GM10248 (cell line): Measurements from ENCODE around the gene ASB6.

ENCODE experiments used
- CTCF ChIA-PET: fragments of 300-600 bp; sonication (Branson Sonifier 250); formaldehyde crosslinking; extraction: SDS; loops from one replicate; lab custom pipeline; 2021; ENCODE audit warnings: antibody characterized with exemption; lab: Yijun Ruan, JAX
- POLR2A ChIA-PET: fragments of 350-650 bp; sonication (Branson Sonifier 250); formaldehyde crosslinking; extraction: SDS; loops from one replicate; lab custom pipeline; 2020; ENCODE audit warnings: antibody characterized with exemption; lab: Yijun Ruan, JAX
- DNase-seq: peaks from one replicate; pipeline ENCODE4 v3.0.0; 2012; ENCODE audit errors: extremely low spot score
- TF ChIP-seq, protein P1 (sequence below): IDR thresholded peaks from 2 replicates; pipeline ENCODE4 v1.5.1; 2012; ENCODE audit warnings: mild to moderate bottlenecking, low read depth; ENCODE audit errors: extremely low read depth, missing control alignments, control extremely low read depth

The ASB6 gene

DNA sequence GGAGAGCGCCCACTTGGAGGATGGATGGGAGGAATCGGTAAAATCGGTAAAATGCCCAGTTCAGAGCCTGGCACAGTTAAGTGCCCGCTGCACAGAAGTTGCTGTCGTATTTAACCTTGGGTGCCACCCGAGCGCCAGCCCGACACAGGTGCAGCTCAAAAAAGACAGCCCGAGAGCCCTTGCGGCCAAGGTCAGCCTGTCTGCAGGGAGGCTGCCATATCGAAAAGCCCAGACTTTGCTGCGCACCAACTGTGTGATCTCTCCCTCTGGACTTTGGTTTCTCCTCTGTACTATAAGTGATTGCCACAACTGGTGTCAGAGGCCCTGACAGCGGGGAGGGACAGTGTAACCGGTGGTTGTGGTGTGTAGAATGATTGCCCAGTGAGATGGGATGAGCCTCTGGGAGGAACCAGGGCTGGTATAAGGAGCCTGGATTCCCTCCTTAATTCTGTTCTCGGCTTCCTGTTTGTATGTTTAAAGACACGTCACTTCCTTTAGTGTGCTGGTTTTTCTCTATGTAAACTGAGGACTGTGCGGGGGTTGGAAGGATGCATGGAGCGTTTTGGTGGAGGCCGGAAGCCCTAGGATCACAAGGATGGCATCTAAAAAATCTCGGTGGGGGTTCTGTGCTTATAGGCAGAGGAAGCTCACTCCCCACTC lies 15.2 kb downstream of the ASB6 start:
- no peak for DNase-seq
- ChIA-PET POLR2A (interaction anchor here (1.1 to 2.0 kb wide), 3 partner anchors 11 to 487 kb away, joined by 4 to 5 read pairs (median 5); partner anchors contain the start of gene IER5L), CTCF (interaction anchor here (1.2 to 10.3 kb wide), 7 partner anchors 13 to 491 kb away, joined by 3 to 308 read pairs (median 42); partner anchors contain the start of gene ASB6)
- TF ChIP-seq, protein P1, sequence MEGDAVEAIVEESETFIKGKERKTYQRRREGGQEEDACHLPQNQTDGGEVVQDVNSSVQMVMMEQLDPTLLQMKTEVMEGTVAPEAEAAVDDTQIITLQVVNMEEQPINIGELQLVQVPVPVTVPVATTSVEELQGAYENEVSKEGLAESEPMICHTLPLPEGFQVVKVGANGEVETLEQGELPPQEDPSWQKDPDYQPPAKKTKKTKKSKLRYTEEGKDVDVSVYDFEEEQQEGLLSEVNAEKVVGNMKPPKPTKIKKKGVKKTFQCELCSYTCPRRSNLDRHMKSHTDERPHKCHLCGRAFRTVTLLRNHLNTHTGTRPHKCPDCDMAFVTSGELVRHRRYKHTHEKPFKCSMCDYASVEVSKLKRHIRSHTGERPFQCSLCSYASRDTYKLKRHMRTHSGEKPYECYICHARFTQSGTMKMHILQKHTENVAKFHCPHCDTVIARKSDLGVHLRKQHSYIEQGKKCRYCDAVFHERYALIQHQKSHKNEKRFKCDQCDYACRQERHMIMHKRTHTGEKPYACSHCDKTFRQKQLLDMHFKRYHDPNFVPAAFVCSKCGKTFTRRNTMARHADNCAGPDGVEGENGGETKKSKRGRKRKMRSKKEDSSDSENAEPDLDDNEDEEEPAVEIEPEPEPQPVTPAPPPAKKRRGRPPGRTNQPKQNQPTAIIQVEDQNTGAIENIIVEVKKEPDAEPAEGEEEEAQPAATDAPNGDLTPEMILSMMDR: no peak

DNA sequence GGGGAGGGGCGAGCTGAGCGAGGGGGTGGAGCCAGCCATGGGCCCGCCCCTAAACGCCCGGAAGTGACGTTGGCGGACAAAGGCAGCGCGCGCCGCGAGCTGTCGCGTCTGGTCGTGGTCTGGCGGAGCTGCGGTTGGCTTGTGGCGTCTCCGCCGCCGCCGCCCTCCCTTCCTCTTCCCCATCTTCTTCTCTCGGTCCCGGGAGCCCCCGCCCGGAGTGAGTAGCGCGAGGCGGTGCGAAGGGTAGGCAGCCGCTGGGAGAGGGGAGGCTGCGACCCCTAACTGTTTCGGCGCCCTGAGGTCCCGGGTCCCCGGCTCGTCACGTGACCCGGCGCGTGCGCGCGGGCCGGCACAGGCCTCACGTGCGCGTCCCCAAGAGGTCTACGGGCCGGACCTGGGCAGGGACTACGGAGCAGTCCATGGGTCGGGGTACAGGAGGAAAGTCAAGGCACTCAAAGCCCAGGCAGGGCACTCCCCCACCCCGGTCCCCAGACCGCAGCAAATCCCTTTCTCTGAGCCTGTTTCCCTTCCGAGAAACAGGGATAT lies 15.8 kb downstream of the ASB6 start, which contains the start of gene NTMT1:
NTMT1 (plus strand) TSS at position 85 of the 546 bp plus-strand sequence. CDS start 6,541 bp downstream, outside the sequence.
- POLR2A ChIA-PET: interaction anchor here (0.6 to 2.0 kb wide), 5 partner anchors 11 to 486 kb away, joined by 3 to 5 read pairs (median 4); partner anchors contain the start of gene IER5L
- DNase-seq: peak; percentile 94
- TF ChIP-seq, protein P1: no peak
- CTCF ChIA-PET: interaction anchor here (0.7 to 10.3 kb wide), 8 partner anchors 13 to 502 kb away, joined by 3 to 308 read pairs (median 33); partner anchors contain the start of gene ASB6

DNA sequence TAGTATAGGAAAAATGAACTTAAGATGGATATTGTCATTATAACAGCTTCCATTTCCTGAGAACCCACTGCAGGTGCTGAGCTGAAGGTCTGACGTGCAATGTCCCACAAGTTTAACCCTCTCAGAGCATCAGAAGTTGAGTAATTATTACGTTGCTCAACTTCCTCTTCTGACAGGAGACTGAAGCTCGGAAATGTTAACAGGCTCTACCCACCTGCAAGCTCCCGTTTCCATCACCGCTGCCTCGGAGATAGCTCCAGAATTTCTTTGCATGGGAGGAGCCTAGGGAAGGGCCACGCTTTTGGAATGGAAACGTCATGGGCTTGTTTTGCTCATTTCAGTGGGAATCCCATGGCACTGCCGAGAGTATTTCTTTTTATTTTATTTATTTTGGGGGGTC lies 17.0 kb downstream of the ASB6 start:
- ChIA-PET POLR2A (interaction anchor here (1.5 to 2.0 kb wide), 2 partner anchors 13 to 14 kb away, joined by 3 to 5 read pairs; no protein-coding TSS in a partner anchor), CTCF (interaction anchor here (0.9 to 10.3 kb wide), 33 partner anchors 9 to 596 kb away, joined by 3 to 308 read pairs (median 6); partner anchors contain the start of genes ASB6 and IER5L)
- TF ChIP-seq, protein P1: peak; percentile 8
- peak; percentile 53 for DNase-seq

DNA sequence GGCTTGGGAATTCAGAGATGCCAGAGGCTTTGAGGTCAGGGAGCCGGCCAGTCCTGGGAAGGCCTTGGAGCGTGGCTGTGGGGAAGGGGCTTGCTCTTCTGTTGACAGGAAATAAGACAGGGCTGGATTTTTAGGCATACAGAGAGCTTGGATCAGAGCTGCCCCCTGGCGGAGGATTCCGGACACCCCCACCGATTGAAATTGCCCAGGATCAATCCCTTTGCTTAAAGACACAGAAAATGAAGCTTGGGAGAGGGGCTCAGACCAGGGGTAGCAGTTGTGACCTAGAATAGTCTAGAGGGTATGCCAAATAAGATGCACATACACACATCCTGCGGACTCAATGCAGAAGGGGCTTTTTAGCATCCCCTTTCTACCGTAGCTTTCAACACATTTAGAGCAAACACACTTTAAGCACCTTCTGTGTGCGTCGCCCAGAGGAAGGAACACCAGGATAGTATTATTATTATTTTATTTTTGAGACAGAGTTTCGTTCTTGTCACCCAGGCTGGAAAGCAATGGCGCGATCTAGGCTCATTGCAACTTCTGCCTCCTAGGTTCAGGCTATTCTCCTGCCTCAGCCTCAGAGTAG lies 17.7 kb downstream of the ASB6 start:
- POLR2A ChIA-PET: interaction anchor here (1.5 to 2.0 kb wide), 2 partner anchors 13 to 15 kb away, joined by 3 to 5 read pairs; no protein-coding TSS in a partner anchor
- peak; percentile 73 for DNase-seq
- TF ChIP-seq, protein P1: peak; percentile 79
- CTCF ChIA-PET: interaction anchor here (0.8 to 10.3 kb wide), 38 partner anchors 10 to 595 kb away, joined by 3 to 308 read pairs (median 6); partner anchors contain the start of genes ASB6 and IER5L

DNA sequence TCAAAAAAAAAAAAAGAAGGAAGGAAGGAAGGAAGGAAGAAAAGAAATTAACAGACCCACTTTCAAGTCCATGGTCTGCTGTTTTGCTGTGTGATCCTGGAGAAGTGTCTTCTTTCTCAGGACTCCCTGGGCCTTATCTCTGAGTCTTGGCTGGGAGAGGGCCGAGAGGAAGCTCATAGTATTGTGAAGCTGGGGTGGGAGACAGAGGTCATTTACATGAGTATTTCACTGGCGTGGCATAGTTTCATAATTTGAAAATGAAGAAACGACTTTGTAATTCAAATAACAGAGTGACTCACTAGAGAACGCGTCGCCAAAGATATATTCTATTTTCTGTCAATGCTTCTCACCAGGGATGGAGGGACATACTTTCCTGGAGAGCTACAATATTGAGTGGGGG lies 18.6 kb downstream of the ASB6 start:
- POLR2A ChIA-PET: no interaction called here
- CTCF ChIA-PET: interaction anchor here (1.4 to 10.3 kb wide), 12 partner anchors 10 to 510 kb away, joined by 4 to 308 read pairs (median 8); partner anchors contain the start of gene ASB6
- no peak for DNase-seq
- TF ChIP-seq, protein P1: no peak
